ENCODE data around the gene GPA33. TPM values are rescaled to one million over a fixed set of nuclear protein-coding genes. Genes with fewer than 3 reads are reported as not detected.
"Not testable (repeated sequence)": the region's sequence is repeated elsewhere in the genome, so short reads cannot be mapped to it uniquely, and the experiment has no call there.

GPA33 gene
- polyA plus RNA-seq, 1 donor from 2014 or later, result 0.14 TPM

GRCh38 chr1:167033646-167034045, 56.5 kb downstream of the GPA33 start:
- Histone ChIP-seq H3K27me3 (ENCODE audit: insufficient read depth, low read depth, low read length) (no peaks in the 10 kb centered on the region), H3K9me2 (ENCODE audit: insufficient read depth, low read length) (no peaks in the 10 kb centered on the region), H3K27ac (ENCODE audit: low read length) (no peak overlapping the region), H2AFZ (ENCODE audit: low read depth, low read length) (no peak overlapping the region), H3K36me3 (ENCODE audit: insufficient read depth, low read length) (no peaks in the 10 kb centered on the region), H3F3A (ENCODE audit: insufficient read depth, low read length, poor library complexity, severe bottlenecking) (no peaks in the 10 kb centered on the region), H3K9me3 (ENCODE audit: low read length) (no peaks in the 10 kb centered on the region), H3K4me3 (ENCODE audit: low read length) (no peak overlapping the region), H4K20me1 (ENCODE audit: insufficient read depth) (no peaks in the 10 kb centered on the region), H3K79me2 (replicated peaks; ENCODE audit: insufficient read depth, low read length) (no peaks in the 10 kb centered on the region), H3K9ac (ENCODE audit: low read length) (no peak overlapping the region), H3K4me2 (ENCODE audit: low read length) (no peak overlapping the region)
- TF ChIP-seq, protein P1, sequence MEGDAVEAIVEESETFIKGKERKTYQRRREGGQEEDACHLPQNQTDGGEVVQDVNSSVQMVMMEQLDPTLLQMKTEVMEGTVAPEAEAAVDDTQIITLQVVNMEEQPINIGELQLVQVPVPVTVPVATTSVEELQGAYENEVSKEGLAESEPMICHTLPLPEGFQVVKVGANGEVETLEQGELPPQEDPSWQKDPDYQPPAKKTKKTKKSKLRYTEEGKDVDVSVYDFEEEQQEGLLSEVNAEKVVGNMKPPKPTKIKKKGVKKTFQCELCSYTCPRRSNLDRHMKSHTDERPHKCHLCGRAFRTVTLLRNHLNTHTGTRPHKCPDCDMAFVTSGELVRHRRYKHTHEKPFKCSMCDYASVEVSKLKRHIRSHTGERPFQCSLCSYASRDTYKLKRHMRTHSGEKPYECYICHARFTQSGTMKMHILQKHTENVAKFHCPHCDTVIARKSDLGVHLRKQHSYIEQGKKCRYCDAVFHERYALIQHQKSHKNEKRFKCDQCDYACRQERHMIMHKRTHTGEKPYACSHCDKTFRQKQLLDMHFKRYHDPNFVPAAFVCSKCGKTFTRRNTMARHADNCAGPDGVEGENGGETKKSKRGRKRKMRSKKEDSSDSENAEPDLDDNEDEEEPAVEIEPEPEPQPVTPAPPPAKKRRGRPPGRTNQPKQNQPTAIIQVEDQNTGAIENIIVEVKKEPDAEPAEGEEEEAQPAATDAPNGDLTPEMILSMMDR (IDR thresholded peaks at IDR 0.05; ENCODE audit: poor library complexity, severe bottlenecking), result no peak
- TF ChIP-seq RAD21 (conservative IDR thresholded peaks at IDR 0.05), result no peak
- TF ChIP-seq EP300 (conservative IDR thresholded peaks at IDR 0.05; ENCODE audit: poor library complexity, severe bottlenecking), result no peak
- no peak for TF ChIP-seq EZH2 (IDR thresholded peaks at IDR 0.05; ENCODE audit: borderline replicate concordance, insufficient read depth, low read length, poor library complexity, severe bottlenecking)
- TF ChIP-seq REST (IDR thresholded peaks at IDR 0.05; ENCODE audit: borderline replicate concordance), result no peak
- no peak for TF ChIP-seq TAF1 (IDR thresholded peaks at IDR 0.05; ENCODE audit: low read depth)
- no peak for TF ChIP-seq MXI1 (conservative IDR thresholded peaks at IDR 0.05; ENCODE audit: poor library complexity, severe bottlenecking)
- no peak for TF ChIP-seq SMC3 (conservative IDR thresholded peaks at IDR 0.05; ENCODE audit: poor library complexity)
- TF ChIP-seq POLR2AphosphoS5 (IDR thresholded peaks at IDR 0.05), result no peak

- H3K4me3 ChIP-seq (ENCODE audit: low read length); H3K9me2 ChIP-seq (ENCODE audit: insufficient read depth, low read length); H3K27me3 ChIP-seq (ENCODE audit: insufficient read depth, low read depth, low read length); H3K4me2 ChIP-seq (ENCODE audit: low read length); H3K36me3 ChIP-seq (ENCODE audit: insufficient read depth, low read length); H3K9me3 ChIP-seq (ENCODE audit: low read length); H3K27ac ChIP-seq (ENCODE audit: low read length); H2AFZ ChIP-seq (ENCODE audit: low read depth, low read length); H3F3A ChIP-seq (ENCODE audit: insufficient read depth, low read length, poor library complexity, severe bottlenecking); H3K79me2 ChIP-seq (replicated peaks; ENCODE audit: insufficient read depth, low read length); H3K9ac ChIP-seq (ENCODE audit: low read length); H4K20me1 ChIP-seq (ENCODE audit: insufficient read depth): not testable (repeated sequence)
Measured at GRCh38 chr1:167029553-167029952, 60.6 kb downstream of the GPA33 start.

GRCh38 chr1:167022384-167022783, 67.8 kb downstream of the GPA33 start:
- Histone ChIP-seq H4K20me1 (ENCODE audit: insufficient read depth) (no peaks in the 10 kb centered on the region), H3K36me3 (ENCODE audit: insufficient read depth, low read length) (no peaks in the 10 kb centered on the region), H3K79me2 (replicated peaks; ENCODE audit: insufficient read depth, low read length) (no peaks in the 10 kb centered on the region), H3K4me2 (ENCODE audit: low read length) (no peak overlapping the region), H3K9me2 (ENCODE audit: insufficient read depth, low read length) (no peaks in the 10 kb centered on the region), H3K27ac (ENCODE audit: low read length) (no peak overlapping the region), H3K9ac (ENCODE audit: low read length) (no peak overlapping the region), H3K4me3 (ENCODE audit: low read length) (no peak overlapping the region), H2AFZ (ENCODE audit: low read depth, low read length) (no peak overlapping the region), H3K9me3 (ENCODE audit: low read length) (peaks cover under 1% of the 10 kb centered on the region), H3F3A (ENCODE audit: insufficient read depth, low read length, poor library complexity, severe bottlenecking) (no peaks in the 10 kb centered on the region), H3K27me3 (ENCODE audit: insufficient read depth, low read depth, low read length) (no peaks in the 10 kb centered on the region)
- no peak for TF ChIP-seq POLR2AphosphoS5 (IDR thresholded peaks at IDR 0.05)
- no peak for TF ChIP-seq EZH2 (IDR thresholded peaks at IDR 0.05; ENCODE audit: borderline replicate concordance, insufficient read depth, low read length, poor library complexity, severe bottlenecking)

Data from neural cell (in vitro differentiated cells).